Jurkat, Clone E6-1 (cell line): Measurements from ENCODE around the gene GIGYF1.
"Not testable (repeated sequence)": the region's sequence is repeated elsewhere in the genome, so short reads cannot be mapped to it uniquely, and the experiment has no call there.

Source experiments
- DNase-seq: peaks from one replicate; pipeline ENCODE4 v3.0.0-alpha.2; 2011; ENCODE audit warnings: low read depth, low spot score
- H3K4me3 ChIP-seq: 2 replicates; pipeline ENCODE4 v1.5.1; 2011; ENCODE audit warnings: mild to moderate bottlenecking, low read length, control low read depth, moderate library complexity

GIGYF1 gene

GRCh38 chr7:100675581-100676350, 18.3 kb downstream of the GIGYF1 start:
- peak overlapping the region; percentile 85; the same call in 1 of the 2 replicates for H3K4me3 ChIP-seq
- DNase-seq: no peak

GRCh38 chr7:100675105-100675451, 19.0 kb downstream of the GIGYF1 start:
- peak overlapping the region; percentile 85 for H3K4me3 ChIP-seq
- DNase-seq: no peak

- H3K4me3 ChIP-seq: peak overlapping the region; percentile 85
- DNase-seq: no peak
Observed at GRCh38 chr7:100674411-100675104, 19.5 kb downstream of the GIGYF1 start.

- H3K4me3 ChIP-seq: peak overlapping the region; percentile 85
- DNase-seq: no peak
Observed at GRCh38 chr7:100673942-100674410, 20.1 kb downstream of the GIGYF1 start.

DNA sequence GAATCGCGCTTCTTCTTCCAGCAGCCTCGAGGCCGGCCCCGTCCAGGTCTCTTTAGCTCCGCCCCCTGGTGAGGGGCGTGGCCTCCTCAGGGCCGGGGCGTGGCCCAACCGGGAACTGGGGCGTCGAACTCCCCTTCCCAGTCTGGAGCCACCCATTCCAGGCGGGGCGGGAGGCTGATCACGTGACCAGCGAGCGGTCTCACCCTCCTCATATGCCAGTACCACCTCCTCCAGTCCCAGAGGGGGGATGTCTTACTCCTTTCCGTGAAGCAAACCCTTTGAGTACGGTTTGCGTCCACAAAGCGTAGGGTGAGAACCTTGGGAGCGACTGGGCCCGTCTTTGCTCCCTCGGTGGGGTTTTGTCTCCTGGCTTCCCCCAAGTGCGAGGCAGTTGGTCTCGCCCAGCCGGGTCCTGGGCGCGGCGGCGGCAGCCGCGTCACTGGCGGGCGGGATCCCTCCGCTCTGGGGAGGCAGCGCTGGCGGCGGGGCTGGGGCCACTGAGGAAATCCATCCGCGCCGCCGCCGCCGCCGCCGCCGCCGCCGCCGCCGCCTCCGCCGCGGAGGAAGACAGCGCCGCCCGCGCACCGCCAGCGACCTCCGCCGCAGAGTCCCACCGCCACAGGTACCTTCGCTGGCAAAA, 20.6 kb downstream of the GIGYF1 start, which contains the start of gene GNB2:
Gene GNB2 (plus strand): TSS at position 439 of the 640 bp plus-strand sequence. CDS start 2,526 bp downstream, outside the sequence.
- peak within 1 kb of the TSS; percentile 85 for H3K4me3 ChIP-seq
- DNase-seq: peak; percentile 98

DNA sequence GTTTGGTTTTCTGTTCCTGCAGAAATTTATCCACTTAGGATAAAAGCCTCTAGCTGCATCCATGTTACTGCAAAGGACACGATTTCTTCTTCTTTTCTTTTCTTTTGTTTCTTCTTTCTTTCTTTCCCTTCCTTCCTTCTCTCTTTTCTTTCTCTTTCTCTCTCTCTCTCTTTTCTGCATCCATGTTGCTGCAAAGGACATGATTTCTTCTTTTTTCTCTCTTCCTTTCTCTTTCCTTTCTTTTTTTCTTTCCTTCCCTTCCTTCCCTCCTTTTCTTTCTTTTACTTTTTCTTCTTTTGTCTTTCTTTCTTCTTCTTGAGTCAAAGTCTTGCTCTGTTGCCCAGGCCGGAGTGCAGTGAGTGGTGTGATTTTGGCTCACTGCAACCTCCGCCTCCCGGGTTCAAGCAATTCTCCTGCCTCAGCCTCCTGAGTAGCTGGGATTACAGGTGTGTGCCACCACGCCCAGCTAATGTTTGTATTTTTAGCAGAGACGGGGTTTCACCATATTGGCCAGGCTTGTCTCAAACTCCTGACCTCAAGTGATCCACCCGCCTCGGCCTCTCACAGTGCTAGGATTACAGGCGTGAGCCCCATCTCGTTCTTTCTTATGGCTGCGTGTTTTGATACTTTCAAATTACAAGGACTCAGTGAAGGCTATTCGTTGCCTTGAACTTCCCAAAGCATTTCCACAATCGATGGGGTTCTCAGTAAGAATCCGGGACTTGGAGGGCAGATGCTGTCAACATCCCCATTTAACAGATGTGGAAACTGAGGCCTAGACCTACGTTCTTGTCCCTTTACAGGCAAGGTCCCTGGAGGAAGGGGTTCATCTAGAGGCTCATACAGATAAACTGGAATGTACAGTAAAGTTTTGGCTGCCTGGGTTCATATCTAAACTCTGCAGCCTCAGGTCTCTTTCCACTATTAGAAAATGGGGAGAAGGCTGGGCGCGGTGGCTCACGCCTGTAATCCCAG, 22.4 kb downstream of the GIGYF1 start:
- no peak overlapping the region for H3K4me3 ChIP-seq
- DNase-seq: no peak

- DNase-seq: no peak
- H3K4me3 ChIP-seq: no peak overlapping the region
Observed at GRCh38 chr7:100670074-100670473, 24.0 kb downstream of the GIGYF1 start.

GRCh38 chr7:100669106-100669505, 24.9 kb downstream of the GIGYF1 start:
- not testable (repeated sequence) for DNase-seq, H3K4me3 ChIP-seq

DNA sequence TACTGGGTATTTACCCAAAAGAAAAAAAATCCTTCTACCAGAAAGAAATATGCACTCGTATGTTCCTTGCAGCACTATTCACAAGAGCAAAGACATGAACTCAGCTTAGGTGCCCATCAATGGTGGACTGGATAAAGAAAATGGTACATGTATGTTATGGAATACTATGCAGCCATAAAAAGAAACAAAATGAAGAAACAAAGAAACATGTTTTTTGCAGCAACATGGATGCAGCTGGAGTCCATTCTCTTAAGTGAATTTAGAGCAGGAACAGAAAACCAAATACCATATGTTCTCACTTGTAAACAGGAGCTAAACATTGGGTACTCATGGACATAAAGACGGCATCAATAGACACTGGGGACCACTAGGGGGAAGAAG, 26.0 kb downstream of the GIGYF1 start:
- no peak overlapping the region for H3K4me3 ChIP-seq
- no peak for DNase-seq

DNA sequence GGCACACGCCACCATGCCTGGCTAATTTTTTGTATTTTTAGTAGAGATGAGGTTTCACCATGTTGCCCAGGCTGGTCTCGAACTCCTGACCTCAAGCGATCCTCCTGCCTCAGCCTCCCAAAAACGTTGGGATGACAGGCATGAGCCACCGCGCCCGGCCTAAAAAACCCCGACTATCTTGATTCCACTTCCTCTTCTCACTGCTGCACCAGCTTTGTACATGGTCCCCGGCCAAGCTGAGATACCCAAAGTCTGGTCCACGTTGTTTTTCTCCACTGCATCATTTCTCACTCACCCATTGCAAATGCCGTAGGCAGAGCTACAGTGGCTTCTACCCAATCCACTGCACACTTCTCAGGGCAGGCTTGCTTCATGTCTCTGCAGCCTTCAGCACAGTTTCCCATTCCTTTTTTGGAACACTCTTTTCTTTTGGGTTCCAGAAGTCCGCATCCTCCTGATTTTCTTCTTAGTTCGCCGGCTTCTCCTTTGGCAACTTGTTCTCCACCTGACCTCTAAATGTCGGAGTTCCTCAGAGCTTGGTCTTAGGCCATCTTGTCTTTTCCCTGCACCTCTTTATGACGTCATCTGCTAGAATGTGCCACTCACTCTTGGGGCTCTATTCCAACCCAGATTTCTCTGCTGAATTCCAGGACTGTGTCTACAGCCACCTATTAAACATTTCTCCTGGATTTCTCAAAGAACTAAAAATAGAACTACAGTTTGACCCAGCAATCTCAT, 26.6 kb downstream of the GIGYF1 start:
- no peak for DNase-seq
- H3K4me3 ChIP-seq: no peak overlapping the region

DNA sequence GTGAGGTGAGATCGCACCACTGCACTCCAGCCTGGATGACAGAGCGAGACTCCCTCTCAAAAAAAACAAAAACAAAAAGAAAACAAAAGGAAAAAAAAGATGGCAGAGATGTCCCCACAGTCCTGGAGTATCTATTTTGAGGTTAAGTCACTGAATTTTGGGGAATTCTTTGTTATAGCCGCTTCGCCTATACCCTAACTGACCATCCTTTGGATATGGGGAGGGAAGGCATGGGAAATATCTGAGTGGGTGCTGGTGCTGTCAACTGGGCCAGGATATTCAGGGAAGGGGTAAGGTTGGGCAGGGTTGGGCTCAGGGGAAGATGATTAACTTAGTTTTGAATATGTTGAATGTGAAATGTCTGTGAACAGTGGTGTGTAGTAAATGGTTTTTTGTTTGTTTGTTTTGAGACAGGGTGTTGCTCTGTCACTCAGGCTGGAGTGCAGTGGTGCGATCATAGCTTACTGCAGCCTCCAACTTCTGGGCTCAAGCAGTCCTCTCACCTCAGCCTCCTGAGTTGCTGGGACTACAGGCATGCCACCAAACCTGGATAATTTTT, 28.8 kb downstream of the GIGYF1 start:
- DNase-seq: no peak
- H3K4me3 ChIP-seq: no peak overlapping the region

GRCh38 chr7:100662194-100662776, 31.8 kb downstream of the GIGYF1 start:
- not testable (repeated sequence) for H3K4me3 ChIP-seq, DNase-seq

DNA sequence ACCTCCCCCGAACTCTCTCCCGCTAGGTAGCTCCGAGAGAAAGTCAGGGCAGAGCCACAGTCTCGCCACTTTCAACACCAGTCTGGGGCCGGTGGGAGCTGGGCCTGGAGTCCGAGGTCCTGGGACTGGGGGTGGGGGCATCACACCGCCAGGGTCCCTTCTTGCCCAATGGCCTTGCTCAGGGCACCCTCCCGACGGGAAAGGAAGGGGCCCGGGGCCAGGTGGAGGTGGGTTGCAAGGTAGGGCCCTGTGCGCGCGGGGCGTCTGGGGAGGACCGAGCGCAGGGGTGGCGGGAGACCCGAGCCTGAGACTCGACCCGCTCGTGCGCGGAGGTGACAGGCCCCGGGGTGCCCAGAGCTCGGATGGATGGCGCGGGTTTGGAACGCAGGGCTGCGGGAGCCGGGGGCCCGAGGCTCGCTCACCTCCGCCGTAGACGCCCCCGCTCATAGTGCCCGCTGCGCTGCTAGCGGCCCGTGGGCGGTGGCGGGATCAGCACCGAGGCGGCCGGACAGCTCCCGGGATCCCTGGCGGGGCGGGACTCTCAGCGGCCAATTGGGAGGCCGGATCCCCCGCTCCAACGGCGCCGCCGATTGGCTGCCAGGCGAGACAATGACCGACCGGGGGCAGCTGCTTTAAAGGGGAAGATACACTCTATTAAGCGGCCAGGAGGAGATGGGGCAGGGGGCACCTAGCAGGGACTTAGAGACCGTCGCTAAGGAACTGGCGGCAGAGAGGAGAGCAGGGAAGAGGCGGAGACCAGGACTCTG, 38.0 kb downstream of the GIGYF1 start, which contains the start of gene ACTL6B:
Gene ACTL6B (minus strand): TSS at position 541 of the 767 bp plus-strand sequence. CDS start 94 bp downstream, at position 447.
- DNase-seq: no peak

DNA sequence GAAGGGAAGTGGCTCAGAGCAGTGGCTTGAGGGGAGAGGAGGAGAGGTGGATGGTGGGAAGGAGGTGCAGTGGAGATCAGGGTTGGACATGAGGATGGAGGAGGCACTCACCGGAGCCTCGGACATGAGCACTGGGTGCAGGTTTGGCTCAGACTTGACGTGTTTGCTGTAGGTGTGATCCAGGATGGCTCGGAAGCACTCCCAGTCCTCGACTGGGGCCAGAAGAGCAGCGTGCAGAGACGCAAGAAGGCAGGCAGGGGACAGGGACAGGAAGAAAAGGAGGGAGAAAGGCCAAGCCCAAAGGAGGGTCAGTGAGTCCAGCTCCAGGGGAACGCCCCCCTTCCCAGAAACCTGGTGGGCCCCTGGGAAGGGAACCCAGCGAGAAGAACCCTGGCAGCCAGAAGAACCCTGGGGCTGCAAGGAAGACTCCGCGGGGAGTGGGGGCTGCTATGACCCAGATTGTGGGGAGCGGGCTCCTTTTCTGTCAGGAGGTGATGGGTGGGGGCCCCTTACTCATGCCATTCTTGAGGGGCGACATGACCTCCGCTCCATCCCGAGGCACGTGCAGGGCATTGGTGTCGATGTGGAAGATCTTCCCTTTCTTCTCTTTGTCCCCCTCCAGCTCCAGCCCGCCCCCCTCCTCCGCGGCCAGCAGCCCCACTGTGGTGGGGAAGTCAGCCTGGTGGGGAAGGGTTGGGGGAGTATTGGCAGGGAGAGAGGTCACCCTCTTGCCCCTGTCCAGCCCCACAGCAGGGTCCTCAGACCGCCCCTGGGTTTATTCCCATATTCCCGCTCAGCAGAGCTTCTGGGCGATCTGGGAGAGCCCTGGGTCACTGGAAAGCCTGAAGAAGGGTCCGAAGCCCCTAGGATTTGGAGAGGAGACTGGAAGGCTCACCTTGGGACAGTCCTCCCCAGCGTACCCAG, 38.9 kb downstream of the GIGYF1 start:
- no peak overlapping the region for H3K4me3 ChIP-seq
- DNase-seq: no peak

More for the DNA sequence above, 38.0 kb downstream of the GIGYF1 start, which contains the start of gene ACTL6B:
- H3K4me3 ChIP-seq: no peak within 1 kb of the TSS

- no peak for DNase-seq
Observed at GRCh38 chr7:100649826-100650565, 44.1 kb downstream of the GIGYF1 start.

More at GRCh38 chr7:100649826-100650565, 44.1 kb downstream of the GIGYF1 start:
- no peak overlapping the region for H3K4me3 ChIP-seq
